Fibroblast of villous mesenchyme (primary cell): ENCODE data around the gene CLCN4. TPM values are rescaled to one million over a fixed set of nuclear protein-coding genes. Genes with fewer than 3 reads are reported as not detected.

Experiments
- DNase-seq: peaks from one replicate; pipeline ENCODE4 v3.0.0-alpha.2; 2010; ENCODE audit warnings: low read depth
- H3K4me3 ChIP-seq: 2 replicates; pipeline ENCODE4 v1.5.1; 2011; ENCODE audit warnings: low read depth, mild to moderate bottlenecking, low read length
- total RNA-seq: library from RNA; depleted of rRNA; stranded (reverse); fragments of >200 nt; gene quantifications from 2 replicates; pipeline ENCODE4 v1.2.3, GENCODE V29; 2012
- TF ChIP-seq, protein P1 (sequence below): IDR thresholded peaks from 2 replicates; pipeline ENCODE4 v1.5.1; 2012; ENCODE audit warnings: low read depth, mild to moderate bottlenecking, low read length; ENCODE audit not compliant: insufficient read depth

The CLCN4 gene
- total RNA-seq, 1 donor, result 1.3 TPM

- no peak overlapping the region for H3K4me3 ChIP-seq
- TF ChIP-seq, protein P1, sequence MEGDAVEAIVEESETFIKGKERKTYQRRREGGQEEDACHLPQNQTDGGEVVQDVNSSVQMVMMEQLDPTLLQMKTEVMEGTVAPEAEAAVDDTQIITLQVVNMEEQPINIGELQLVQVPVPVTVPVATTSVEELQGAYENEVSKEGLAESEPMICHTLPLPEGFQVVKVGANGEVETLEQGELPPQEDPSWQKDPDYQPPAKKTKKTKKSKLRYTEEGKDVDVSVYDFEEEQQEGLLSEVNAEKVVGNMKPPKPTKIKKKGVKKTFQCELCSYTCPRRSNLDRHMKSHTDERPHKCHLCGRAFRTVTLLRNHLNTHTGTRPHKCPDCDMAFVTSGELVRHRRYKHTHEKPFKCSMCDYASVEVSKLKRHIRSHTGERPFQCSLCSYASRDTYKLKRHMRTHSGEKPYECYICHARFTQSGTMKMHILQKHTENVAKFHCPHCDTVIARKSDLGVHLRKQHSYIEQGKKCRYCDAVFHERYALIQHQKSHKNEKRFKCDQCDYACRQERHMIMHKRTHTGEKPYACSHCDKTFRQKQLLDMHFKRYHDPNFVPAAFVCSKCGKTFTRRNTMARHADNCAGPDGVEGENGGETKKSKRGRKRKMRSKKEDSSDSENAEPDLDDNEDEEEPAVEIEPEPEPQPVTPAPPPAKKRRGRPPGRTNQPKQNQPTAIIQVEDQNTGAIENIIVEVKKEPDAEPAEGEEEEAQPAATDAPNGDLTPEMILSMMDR, result no peak
- DNase-seq, result no peak
These were observed 51.6 kb downstream of the CLCN4 start for GRCh38 chrX:10208281-10208856.

- DNase-seq, result no peak
- TF ChIP-seq, protein P1, result no peak
These were observed 52.2 kb downstream of the CLCN4 start for GRCh38 chrX:10208953-10209352.

GRCh38 chrX:10212395-10212794 lies 55.6 kb downstream of the CLCN4 start:
- no peak for DNase-seq
- no peak overlapping the region for H3K4me3 ChIP-seq
- TF ChIP-seq, protein P1, result no peak

More at GRCh38 chrX:10208953-10209352, 52.2 kb downstream of the CLCN4 start:
- no peak overlapping the region for H3K4me3 ChIP-seq

DNA sequence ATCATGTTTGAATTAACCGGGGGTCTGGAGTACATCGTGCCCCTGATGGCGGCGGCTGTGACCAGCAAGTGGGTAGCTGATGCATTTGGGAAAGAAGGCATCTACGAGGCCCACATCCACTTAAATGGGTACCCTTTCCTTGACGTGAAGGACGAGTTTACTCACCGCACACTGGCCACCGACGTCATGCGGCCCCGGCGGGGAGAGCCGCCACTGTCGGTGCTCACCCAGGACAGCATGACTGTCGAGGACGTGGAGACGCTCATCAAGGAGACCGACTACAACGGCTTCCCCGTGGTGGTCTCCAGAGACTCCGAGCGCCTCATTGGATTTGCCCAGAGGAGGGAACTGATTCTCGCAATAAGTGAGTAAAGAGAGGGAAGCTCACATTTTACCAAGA lies 56.9 kb downstream of the CLCN4 start:
- no peak overlapping the region for H3K4me3 ChIP-seq
- TF ChIP-seq, protein P1, result no peak
- no peak for DNase-seq

- DNase-seq, result no peak
- H3K4me3 ChIP-seq, result no peak overlapping the region
- TF ChIP-seq, protein P1, result no peak
These were observed 59.4 kb downstream of the CLCN4 start for GRCh38 chrX:10216208-10216607.

DNA sequence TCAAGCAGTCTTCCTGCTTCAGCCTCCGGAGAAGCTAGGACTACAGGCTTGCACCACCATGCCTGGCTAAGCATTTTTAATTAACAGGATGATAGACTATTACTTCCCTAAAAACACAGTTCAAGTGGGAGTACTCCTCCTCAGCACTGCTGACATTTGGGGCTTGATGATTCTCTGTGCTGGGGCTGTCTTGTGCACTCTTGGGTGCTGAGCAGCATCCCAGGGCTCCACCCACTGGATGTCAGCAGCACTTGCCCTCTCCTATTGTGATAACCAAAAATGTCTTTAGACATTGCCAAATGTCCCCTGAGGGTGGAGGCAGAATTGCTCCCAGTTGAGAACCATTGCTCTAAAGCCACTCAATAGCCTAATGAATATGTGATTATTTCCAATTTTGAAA lies 60.4 kb downstream of the CLCN4 start:
- no peak for DNase-seq
- no peak overlapping the region for H3K4me3 ChIP-seq
- TF ChIP-seq, protein P1, result no peak

- DNase-seq, result no peak
- TF ChIP-seq, protein P1, result no peak
- H3K4me3 ChIP-seq, result no peak overlapping the region
These were observed 64.9 kb downstream of the CLCN4 start for GRCh38 chrX:10221651-10222050.
